ENCODE measurements around the gene CYP4F22. TPM values are rescaled to one million over a fixed set of nuclear protein-coding genes. Genes with fewer than 3 reads are reported as not detected.
A peak's percentile ranks its signal among the peaks of the same experiment; 100 is the strongest.

Gene CYP4F22
- total and polyA plus RNA-seq, 4 donors = 0.06 TPM; not detected in 3

- H3K4me1 ChIP-seq (ENCODE audit: control insufficient read depth, insufficient read depth, low read length) = peaks cover 4% of the 10 kb centered on the region
- no peak overlapping the region for H3K27ac ChIP-seq (ENCODE audit: low read depth, low read length)
- WGBS (ENCODE audit: insufficient coverage) = 37% methylated on average over 3 of the region's 3 CpGs
- DNase-seq (ENCODE audit: low read depth in 4 of 6, low spot score in 6 of 6) = peak in 2 of 6 donors; percentile 8 to 40
- H3K36me3 ChIP-seq (ENCODE audit: control insufficient read depth, insufficient read depth, low read length) = no peaks in the 10 kb centered on the region
- H3K4me3 ChIP-seq (ENCODE audit: low read depth, low read length) = no peak overlapping the region
- H3K27me3 ChIP-seq (ENCODE audit: control insufficient read depth, insufficient read depth, low read length) = peaks cover 5% of the 10 kb centered on the region
- no peaks in the 10 kb centered on the region for H3K9me3 ChIP-seq (ENCODE audit: control insufficient read depth, insufficient read depth, low read length)
Measured at GRCh38 chr19:15563325-15563794, 55.0 kb downstream of the CYP4F22 start.

- WGBS (ENCODE audit: insufficient coverage) = 69% methylated on average over 14 of the region's 14 CpGs
- Histone ChIP-seq H3K4me3 (ENCODE audit: low read depth, low read length) (no peak overlapping the region), H3K36me3 (ENCODE audit: control insufficient read depth, insufficient read depth, low read length) (no peaks in the 10 kb centered on the region), H3K4me1 (ENCODE audit: control insufficient read depth, insufficient read depth, low read length) (peaks cover 4% of the 10 kb centered on the region), H3K9me3 (ENCODE audit: control insufficient read depth, insufficient read depth, low read length) (no peaks in the 10 kb centered on the region), H3K27me3 (ENCODE audit: control insufficient read depth, insufficient read depth, low read length) (peaks cover 5% of the 10 kb centered on the region), H3K27ac (ENCODE audit: low read depth, low read length) (no peak overlapping the region)
- no peak for DNase-seq (ENCODE audit: low read depth in 4 of 6, low spot score in 6 of 6)
Measured at GRCh38 chr19:15563931-15564330, 55.6 kb downstream of the CYP4F22 start.

GRCh38 chr19:15564534-15565168 is 56.3 kb downstream of the CYP4F22 start:
- Histone ChIP-seq H3K9me3 (ENCODE audit: control insufficient read depth, insufficient read depth, low read length) (no peaks in the 10 kb centered on the region), H3K36me3 (ENCODE audit: control insufficient read depth, insufficient read depth, low read length) (no peaks in the 10 kb centered on the region), H3K4me3 (ENCODE audit: low read depth, low read length) (no peak overlapping the region), H3K27me3 (ENCODE audit: control insufficient read depth, insufficient read depth, low read length) (peaks cover 11% of the 10 kb centered on the region), H3K4me1 (ENCODE audit: control insufficient read depth, insufficient read depth, low read length) (peaks cover 4% of the 10 kb centered on the region), H3K27ac (ENCODE audit: low read depth, low read length) (no peak overlapping the region)
- DNase-seq (ENCODE audit: low read depth in 4 of 6, low spot score in 6 of 6) = no peak
- 89% methylated on average over 6 of the region's 7 CpGs for WGBS (ENCODE audit: insufficient coverage)

GRCh38 chr19:15570420-15570819 is 62.1 kb downstream of the CYP4F22 start:
- DNase-seq (ENCODE audit: low read depth in 4 of 6, low spot score in 6 of 6) = no peak
- no peaks in the 10 kb centered on the region for H3K36me3 ChIP-seq (ENCODE audit: control insufficient read depth, insufficient read depth, low read length)
- no peak overlapping the region for H3K27ac ChIP-seq (ENCODE audit: low read depth, low read length)
- no peak overlapping the region for H3K4me3 ChIP-seq (ENCODE audit: low read depth, low read length)
- no peaks in the 10 kb centered on the region for H3K4me1 ChIP-seq (ENCODE audit: control insufficient read depth, insufficient read depth, low read length)
- H3K27me3 ChIP-seq (ENCODE audit: control insufficient read depth, insufficient read depth, low read length) = peaks cover 8% of the 10 kb centered on the region
- WGBS (ENCODE audit: insufficient coverage) = 76% methylated on average over 3 of the region's 3 CpGs
- H3K9me3 ChIP-seq (ENCODE audit: control insufficient read depth, insufficient read depth, low read length) = no peaks in the 10 kb centered on the region

GRCh38 chr19:15575406-15575805 is 67.1 kb downstream of the CYP4F22 start:
- H3K36me3 ChIP-seq (ENCODE audit: control insufficient read depth, insufficient read depth, low read length) = no peaks in the 10 kb centered on the region
- DNase-seq (ENCODE audit: low read depth in 4 of 6, low spot score in 6 of 6) = no peak
- H3K9me3 ChIP-seq (ENCODE audit: control insufficient read depth, insufficient read depth, low read length) = no peaks in the 10 kb centered on the region
- no peak overlapping the region for H3K27ac ChIP-seq (ENCODE audit: low read depth, low read length)
- H3K4me1 ChIP-seq (ENCODE audit: control insufficient read depth, insufficient read depth, low read length) = no peaks in the 10 kb centered on the region
- H3K4me3 ChIP-seq (ENCODE audit: low read depth, low read length) = no peak overlapping the region
- H3K27me3 ChIP-seq (ENCODE audit: control insufficient read depth, insufficient read depth, low read length) = peaks cover 7% of the 10 kb centered on the region
- WGBS (ENCODE audit: insufficient coverage) = 47% methylated on average over 6 of the region's 6 CpGs

- no peak for DNase-seq (ENCODE audit: low read depth in 4 of 6, low spot score in 6 of 6)
- H3K27me3 ChIP-seq (ENCODE audit: control insufficient read depth, insufficient read depth, low read length) = peaks cover 9% of the 10 kb centered on the region
- WGBS (ENCODE audit: insufficient coverage) = 82% methylated on average over 12 of the region's 12 CpGs
- no peak overlapping the region for H3K4me3 ChIP-seq (ENCODE audit: low read depth, low read length)
- no peaks in the 10 kb centered on the region for H3K9me3 ChIP-seq (ENCODE audit: control insufficient read depth, insufficient read depth, low read length)
- no peaks in the 10 kb centered on the region for H3K4me1 ChIP-seq (ENCODE audit: control insufficient read depth, insufficient read depth, low read length)
- H3K27ac ChIP-seq (ENCODE audit: low read depth, low read length) = no peak overlapping the region
- no peaks in the 10 kb centered on the region for H3K36me3 ChIP-seq (ENCODE audit: control insufficient read depth, insufficient read depth, low read length)
Measured at GRCh38 chr19:15576526-15577156, 68.3 kb downstream of the CYP4F22 start.

- DNase-seq (ENCODE audit: low read depth in 4 of 6, low spot score in 6 of 6) = no peak
- H3K36me3 ChIP-seq (ENCODE audit: control insufficient read depth, insufficient read depth, low read length) = no peaks in the 10 kb centered on the region
- H3K4me1 ChIP-seq (ENCODE audit: control insufficient read depth, insufficient read depth, low read length) = no peaks in the 10 kb centered on the region
- no peak overlapping the region for H3K4me3 ChIP-seq (ENCODE audit: low read depth, low read length)
- H3K27ac ChIP-seq (ENCODE audit: low read depth, low read length) = no peak overlapping the region
- no peaks in the 10 kb centered on the region for H3K9me3 ChIP-seq (ENCODE audit: control insufficient read depth, insufficient read depth, low read length)
- H3K27me3 ChIP-seq (ENCODE audit: control insufficient read depth, insufficient read depth, low read length) = peaks cover 13% of the 10 kb centered on the region
- 69% methylated on average over 5 of the region's 6 CpGs for WGBS (ENCODE audit: insufficient coverage)
Measured at GRCh38 chr19:15577184-15577771, 69.0 kb downstream of the CYP4F22 start.

- Histone ChIP-seq H3K9me3 (ENCODE audit: control insufficient read depth, insufficient read depth, low read length) (no peaks in the 10 kb centered on the region), H3K27me3 (ENCODE audit: control insufficient read depth, insufficient read depth, low read length) (peaks cover 15% of the 10 kb centered on the region), H3K36me3 (ENCODE audit: control insufficient read depth, insufficient read depth, low read length) (no peaks in the 10 kb centered on the region), H3K4me1 (ENCODE audit: control insufficient read depth, insufficient read depth, low read length) (peaks cover 8% of the 10 kb centered on the region), H3K4me3 (ENCODE audit: low read depth, low read length) (no peak overlapping the region), H3K27ac (ENCODE audit: low read depth, low read length) (no peak overlapping the region)
- WGBS (ENCODE audit: insufficient coverage) = 86% methylated on average over 6 of the region's 12 CpGs
- no peak for DNase-seq (ENCODE audit: low read depth in 4 of 6, low spot score in 6 of 6)
Measured at GRCh38 chr19:15583346-15583745, 75.0 kb downstream of the CYP4F22 start.

- peaks cover 8% of the 10 kb centered on the region for H3K4me1 ChIP-seq (ENCODE audit: control insufficient read depth, insufficient read depth, low read length)
- 0% methylated on average over 2 of the region's 10 CpGs for WGBS (ENCODE audit: insufficient coverage)
- DNase-seq (ENCODE audit: low read depth in 4 of 6, low spot score in 6 of 6) = no peak
- H3K36me3 ChIP-seq (ENCODE audit: control insufficient read depth, insufficient read depth, low read length) = no peaks in the 10 kb centered on the region
- peaks cover 15% of the 10 kb centered on the region for H3K27me3 ChIP-seq (ENCODE audit: control insufficient read depth, insufficient read depth, low read length)
- no peak overlapping the region for H3K27ac ChIP-seq (ENCODE audit: low read depth, low read length)
- no peak overlapping the region for H3K4me3 ChIP-seq (ENCODE audit: low read depth, low read length)
- no peaks in the 10 kb centered on the region for H3K9me3 ChIP-seq (ENCODE audit: control insufficient read depth, insufficient read depth, low read length)
Measured at GRCh38 chr19:15584095-15584494, 75.8 kb downstream of the CYP4F22 start.

All from spinal cord (tissue), 10 donors.